K562 (cell line): ENCODE results near the gene LIG3. TPM values are rescaled to one million over a fixed set of nuclear protein-coding genes. Genes with fewer than 3 reads are reported as not detected.

Experiments used
- ATAC-seq: fragments of 200-7000 bp; cut with Tn5 transposase; 3 replicates; pipeline ENCODE4 v1.9.1; 2020; ENCODE audit warnings: moderate library complexity
- BruUV-seq: library from RNA; stranded (reverse); fragments of 400-500 nt; replicated peaks from 2 replicates; lab custom pipeline; 2021; lab: Mats Ljungman, UMichigan
- CTCF ChIA-PET: fragments of 300-600 bp; formaldehyde crosslinking; extraction: SDS; loops from one replicate; lab custom pipeline; 2021; ENCODE audit warnings: low intra/inter-chr PET ratio; lab: Yijun Ruan, JAX
- POLR2A ChIA-PET: fragments of 300-600, 350-650 bp; sonication (Branson Sonifier 250); formaldehyde crosslinking; extraction: SDS; loops from one replicate; lab custom pipeline; 2021; ENCODE audit warnings: antibody characterized with exemption, inconsistent platforms; lab: Yijun Ruan, JAX
- DNase-seq, 4 experiments: peaks; one replicate each; pipeline versions ENCODE4 v3.0.0 to v3.0.0-alpha.2; 2011 to 2018; ENCODE audit warnings: low spot score in 3 of 4, mixed read lengths in 3 of 4; ENCODE audit errors: extremely low read depth in 1 of 4
- FAIRE-seq: peaks from 2 replicates; lab custom pipeline; 2011; peaks lifted over from hg19 to GRCh38; lab: Jason Lieb, UNC
- H2AFZ ChIP-seq: 2 replicates; pipeline ENCODE4 v1.6.0; 2011; ENCODE audit warnings: low read depth, low read length, control low read depth, inconsistent platforms
- H3K27ac ChIP-seq: fragments of 200-600 bp; 3 replicates; pipeline ENCODE4 v1.8.0; 2011; ENCODE audit warnings: low read depth, mild to moderate bottlenecking, control low read depth, inconsistent platforms, low read length, moderate library complexity, mixed read lengths; ENCODE audit errors: extremely low read depth
- H3K27me3 ChIP-seq, 2 experiments: fragments of 300-600 bp in 1 of 2; 2 replicates in 1 of 2; 3 replicates in 1 of 2; pipeline versions ENCODE4 v1.6.0 to v1.8.0; 2011; ENCODE audit warnings: inconsistent platforms in 2 of 2, low read length in 2 of 2, mild to moderate bottlenecking in 1 of 2, mixed read lengths in 1 of 2, moderate library complexity in 1 of 2; ENCODE audit not compliant: control insufficient read depth in 2 of 2, insufficient read depth in 2 of 2
- H3K36me3 ChIP-seq: fragments of 300-600 bp; 3 replicates; pipeline ENCODE4 v1.8.0; 2011; ENCODE audit warnings: mild to moderate bottlenecking, low read length, inconsistent platforms; ENCODE audit not compliant: control insufficient read depth, insufficient read depth
- H3K4me1 ChIP-seq, 2 experiments: fragments of 200-600 bp in 1 of 2; replicated peaks in 1 of 2; 2 replicates in 1 of 2; 3 replicates in 1 of 2; pipeline versions ENCODE4 v1.5.1 to v1.8.0; 2011; ENCODE audit warnings: inconsistent platforms in 2 of 2, low read length in 2 of 2, mild to moderate bottlenecking in 1 of 2, mixed read lengths in 1 of 2, moderate library complexity in 1 of 2; ENCODE audit not compliant: control insufficient read depth in 2 of 2, insufficient read depth in 2 of 2
- H3K4me2 ChIP-seq: 2 replicates; pipeline ENCODE4 v1.6.1; 2011; ENCODE audit warnings: low read length, control low read depth, inconsistent platforms, mixed read lengths; ENCODE audit not compliant: insufficient read depth
- H3K4me3 ChIP-seq: fragments of 200-600 bp; sonication (generic), shearing (Covaris generic); 2 replicates; pipeline ENCODE4 v1.5.1; 2016; ENCODE audit warnings: control low read depth, inconsistent platforms
- H3K79me2 ChIP-seq: fragments of 200-600 bp; 3 replicates; pipeline ENCODE4 v1.8.0; 2011; ENCODE audit warnings: low read length, inconsistent platforms; ENCODE audit not compliant: control insufficient read depth, insufficient read depth
- H3K9ac ChIP-seq, 2 experiments: 2 replicates each; pipeline versions ENCODE4 v1.6.0 to v1.6.1; 2011; ENCODE audit warnings: low read depth in 2 of 2, low read length in 2 of 2, control low read depth in 1 of 2, inconsistent platforms in 1 of 2, mild to moderate bottlenecking in 1 of 2, mixed read lengths in 1 of 2; ENCODE audit not compliant: insufficient read depth in 1 of 2
- H3K9me1 ChIP-seq: one replicate; pipeline ENCODE4 v1.6.0; 2011; ENCODE audit warnings: inconsistent platforms, mild to moderate bottlenecking, low read length, moderate library complexity; ENCODE audit not compliant: control insufficient read depth, insufficient read depth
- H3K9me3 ChIP-seq: replicated peaks from 2 replicates; pipeline ENCODE4 v1.5.1; 2011; ENCODE audit warnings: low read depth, low read length, inconsistent platforms; ENCODE audit not compliant: control insufficient read depth, insufficient read depth
- H4K20me1 ChIP-seq: replicated peaks from 2 replicates; pipeline ENCODE4 v1.6.1; 2011; ENCODE audit warnings: low read length, inconsistent platforms, mixed read lengths; ENCODE audit not compliant: control insufficient read depth, insufficient read depth
- CREB3 ChIP-seq: fragments of 450-650 bp; conservative IDR thresholded peaks from 2 replicates; pipeline ENCODE4 v1.6.1; 2016; ENCODE audit warnings: missing genetic modification characterization, low read depth, mild to moderate bottlenecking, missing compliant biosample characterization, moderate library complexity
- ETS1 ChIP-seq: conservative IDR thresholded peaks from 2 replicates; pipeline ENCODE4 v1.6.1; 2011; ENCODE audit warnings: low read depth, mild to moderate bottlenecking, low read length; ENCODE audit not compliant: control insufficient read depth
- GTF2E2 ChIP-seq: fragments of 200-800 bp; sonication (Bioruptor generic); IDR thresholded peaks from 2 replicates; pipeline ENCODE4 v1.6.1; 2016; ENCODE audit warnings: missing genetic modification characterization, missing compliant biosample characterization
- KAT2B ChIP-seq: IDR thresholded peaks from one replicate; pipeline ENCODE4 v1.6.1; 2012; ENCODE audit warnings: low read depth, mild to moderate bottlenecking, control low read depth, inconsistent platforms, low read length, moderate library complexity
- KLF1 ChIP-seq: fragments of 450-650 bp; IDR thresholded peaks from 2 replicates; pipeline ENCODE4 v1.6.1; 2016; ENCODE audit warnings: missing genetic modification characterization, missing compliant biosample characterization
- MIER1 ChIP-seq: fragments of 450-650 bp; IDR thresholded peaks from 2 replicates; pipeline ENCODE4 v1.6.1; 2016; ENCODE audit warnings: antibody characterized with exemption, mild to moderate bottlenecking, low read depth
- SNRNP70 ChIP-seq: fragments of 200-400 bp; formaldehyde crosslinking; optimal IDR thresholded peaks from 2 replicates; pipeline ENCODE3; 2017; ENCODE audit warnings: low read depth, low read length
- SREBF1 ChIP-seq: fragments of 150-350 bp; IDR thresholded peaks from 2 replicates; pipeline ENCODE4 v1.6.1; 2014; ENCODE audit warnings: antibody characterized with exemption, low read depth, low read length, borderline replicate concordance
- ZNF282 ChIP-seq: sonication (generic); formaldehyde crosslinking; IDR thresholded peaks from 2 replicates; pipeline ENCODE4 v1.8.1; 2023; ENCODE audit warnings: missing genetic modification reagents
- WGBS: fragments of 100-300 bp; shearing (Covaris generic); methylation state at CpG from one replicate; pipeline ENCODE4 v1.1.6; 2016; ENCODE audit warnings: low coverage, mixed read lengths; ENCODE audit not compliant: insufficient coverage; ENCODE audit errors: missing lambda C conversion rate; 5-methylcytosine and 5-hydroxymethylcytosine counted together
- in situ Hi-C: fragments of 300-500 bp; cut with MboI; formaldehyde crosslinking; loops from 4 replicates; pipeline ENCODE4 v1.15.0; 2018; ENCODE audit warnings: inconsistent platforms, mixed read lengths
- intact Hi-C: fragments of 100-400 bp; cut with micrococcal nuclease; formaldehyde crosslinking; loops from 2 replicates; pipeline ENCODE4 v1.14.2; 2022
- polyA plus RNA-seq, 8 experiments: library from polyadenylated mRNA; depleted of rRNA in 4 of 8; stranded (reverse) in 5 of 8; unstranded in 3 of 8; fragments of >200 nt; fragmentation: Nextera tagmentation in 2 of 8; fragmentation: Illumina TruSeq in 1 of 8; extraction: Ambion mirVana in 2 of 8; extraction: Trizol in 1 of 8; gene quantifications; 2 replicates each; pipeline versions ENCODE4 v1.2.1 to v1.2.3, GENCODE V29; 2011 to 2014; ENCODE audit warnings: inconsistent platforms in 1 of 8, missing spikeins in 1 of 8
- total RNA-seq, 7 experiments: library from RNA; depleted of rRNA in 6 of 7; stranded (reverse); fragments of >200 nt in 6 of 7; fragmentation: Illumina TruSeq in 2 of 7; extraction: Trizol in 2 of 7; gene quantifications; 2 replicates each; pipeline versions ENCODE4 v1.2.1 to v1.2.3, GENCODE V29; 2011 to 2021; ENCODE audit warnings: low replicate concordance in 1 of 7

LIG3 gene
- total and polyA plus RNA-seq, 9 of the 15 experiments (the other 6 are each of a cell fraction or from before 2014, with no cell fraction given): 7.6 to 75.0 (median 43.0) TPM

- Histone ChIP-seq H3K4me1 (peaks cover 3 to 11% of the 10 kb centered on the region in 2 experiments; a peak in 3 of 5 replicates), H3K4me2 (no peak overlapping the region), H3K4me3 (no peak overlapping the region), H3K9me3 (no peaks in the 10 kb centered on the region), H3K79me2 (no peaks in the 10 kb centered on the region), H3K27me3 (no peaks in the 10 kb centered on the region), H3K9ac (no peak overlapping the region), H2AFZ (no peak overlapping the region)
- ChIA-PET CTCF (no interaction called here), POLR2A (interaction anchor here (0.6 to 1.3 kb wide), 2 partner anchors 23 to 1708 kb away, joined by 3 read pairs; no protein-coding TSS in a partner anchor)
- BruUV-seq: no TSS peak
- DNase-seq: no peak
- 74% methylated on average over 4 of the region's 4 CpGs for WGBS
- TF ChIP-seq MIER1: no peak
- TF ChIP-seq KLF1 (tag): no peak
- TF ChIP-seq ZNF282: no peak
- TF ChIP-seq CREB3: no peak
- TF ChIP-seq GTF2E2 (tag): no peak
- no peak for TF ChIP-seq ETS1
- TF ChIP-seq SREBF1: no peak
- TF ChIP-seq SNRNP70: no peak
- TF ChIP-seq KAT2B: no peak
- TF ChIP-seq, all 486 proteins: peak for 0
- ATAC-seq: no peak
- no peak for FAIRE-seq
- H3K9me1 ChIP-seq: no peaks in the 10 kb centered on the region
- H3K36me3 ChIP-seq: peaks cover 81% of the 10 kb centered on the region
- no peaks in the 10 kb centered on the region for H4K20me1 ChIP-seq
- H3K27ac ChIP-seq: no peak overlapping the region
- in situ Hi-C loops: no loop called here
- intact Hi-C loops: no loop called here
These were observed 23.5 kb downstream of the LIG3 start for GRCh38 chr17:35003778-35004177.
